NCI-H82 treated with DMSO at 0.1 percent for 48 hours (cell line): ENCODE measurements around the gene KIF2C.
A peak's percentile ranks its signal among the peaks of the same experiment; 100 is the strongest.
"Not testable (repeated sequence)": the region's sequence is repeated elsewhere in the genome, so short reads cannot be mapped to it uniquely, and the experiment has no call there.

Source experiments
- DNase-seq: peaks from one replicate; lab custom pipeline; 2025; ENCODE audit not compliant: unreplicated experiment; lab: John Stamatoyannopoulos, UW

The KIF2C gene

GRCh38 chr1:44718091-44718490, 21.5 kb upstream of the KIF2C start:
- DNase-seq = no peak

- no peak for DNase-seq
These were observed 20.3 kb upstream of the KIF2C start for GRCh38 chr1:44719318-44719717.

- no peak for DNase-seq
These were observed 19.4 kb upstream of the KIF2C start for GRCh38 chr1:44720281-44720680.

GRCh38 chr1:44721485-44722361, 17.9 kb upstream of the KIF2C start:
- peak; percentile 98 for DNase-seq

- no peak for DNase-seq
These were observed 16.6 kb upstream of the KIF2C start for GRCh38 chr1:44723064-44723463.

- no peak for DNase-seq
These were observed 15.9 kb upstream of the KIF2C start for GRCh38 chr1:44723496-44724295.

GRCh38 chr1:44724296-44724954, 15.2 kb upstream of the KIF2C start:
- DNase-seq = no peak

GRCh38 chr1:44724955-44725698, 14.5 kb upstream of the KIF2C start:
- DNase-seq = no peak

- peak; percentile 100 for DNase-seq
These were observed 8.7 kb upstream of the KIF2C start, which contains the start of gene RNU5D-1 for GRCh38 chr1:44730741-44731512. Gene RNU5D-1 (minus strand): TSS chr1:44731170.

GRCh38 chr1:44733365-44733764, 6.3 kb upstream of the KIF2C start:
- no peak for DNase-seq

GRCh38 chr1:44733784-44734183, 5.9 kb upstream of the KIF2C start:
- no peak for DNase-seq

GRCh38 chr1:44735992-44736391, 3.6 kb upstream of the KIF2C start:
- no peak for DNase-seq

- not testable (repeated sequence) for DNase-seq
These were observed 707 bp upstream of the KIF2C start for GRCh38 chr1:44738953-44739306.

GRCh38 chr1:44740179-44740617, 561 bp downstream of the KIF2C start:
- DNase-seq = no peak

GRCh38 chr1:44743211-44743610, 3.6 kb downstream of the KIF2C start:
- DNase-seq = no peak

- DNase-seq = no peak
These were observed 8.2 kb downstream of the KIF2C start for GRCh38 chr1:44747878-44748277.

- DNase-seq = no peak
These were observed 17.8 kb downstream of the KIF2C start for GRCh38 chr1:44757420-44757819.

- DNase-seq = no peak
These were observed 19.4 kb downstream of the KIF2C start for GRCh38 chr1:44759077-44759476.

- no peak for DNase-seq
These were observed 21.2 kb downstream of the KIF2C start for GRCh38 chr1:44760876-44761275.

- not testable (repeated sequence) for DNase-seq
These were observed 26.8 kb downstream of the KIF2C start for GRCh38 chr1:44766421-44766820.
